K562 (cell line): ENCODE data around the gene NFATC2. TPM values are rescaled to one million over a fixed set of nuclear protein-coding genes. Genes with fewer than 3 reads are reported as not detected.
A peak's percentile ranks its signal among the peaks of the same experiment; 100 is the strongest.

Experiments used
- CC2D1A ChIP-seq: fragments of 450-650 bp; IDR thresholded peaks from 2 replicates; pipeline ENCODE4 v1.6.1; 2017; ENCODE audit warnings: mild to moderate bottlenecking
- CHD4 ChIP-seq: fragments of 200-600 bp; sonication (generic); IDR thresholded peaks from 3 replicates; pipeline ENCODE4 v1.6.1; 2012; ENCODE audit warnings: low read depth, mild to moderate bottlenecking, mixed read lengths, low read length, inconsistent platforms; ENCODE audit not compliant: insufficient read depth, insufficient replicate concordance, poor library complexity, severe bottlenecking
- FOXM1 ChIP-seq, 2 experiments: fragments of 450-650 bp in 1 of 2; sonication (generic) in 1 of 2; formaldehyde crosslinking in 1 of 2; IDR thresholded peaks; 2 replicates each; pipeline versions ENCODE4 v1.6.1 to v1.9.0; 2017 to 2022; ENCODE audit warnings: low read depth in 2 of 2, mild to moderate bottlenecking in 2 of 2, missing genetic modification reagents in 1 of 2, moderate library complexity in 1 of 2
- LCOR ChIP-seq: sonication (generic); formaldehyde crosslinking; IDR thresholded peaks from 2 replicates; pipeline ENCODE4 v1.8.0; 2022; ENCODE audit warnings: mild to moderate bottlenecking, missing genetic modification reagents
- MBD1 ChIP-seq: fragments of 250-450 bp; sonication (Bioruptor Pico); IDR thresholded peaks from 2 replicates; pipeline ENCODE4 v1.8.0; 2022; ENCODE audit warnings: inconsistent platforms
- MEF2D ChIP-seq: conservative IDR thresholded peaks from 2 replicates; pipeline ENCODE4 v1.6.1; 2016; ENCODE audit warnings: low read depth, missing genetic modification characterization, missing compliant biosample characterization
- NFATC3 ChIP-seq: fragments of 450-650 bp; IDR thresholded peaks from 2 replicates; pipeline ENCODE4 v1.6.1; 2017; ENCODE audit warnings: mild to moderate bottlenecking
- TBL1XR1 ChIP-seq, 2 experiments: IDR thresholded peaks; 2 replicates each; pipeline ENCODE4 v1.6.1; 2012; ENCODE audit warnings: improper control_type of control experiment in 2 of 2, low read length in 2 of 2, mild to moderate bottlenecking in 1 of 2
- ZBTB1 ChIP-seq: sonication (generic); formaldehyde crosslinking; IDR thresholded peaks from 2 replicates; pipeline ENCODE4 v1.8.1; 2023; ENCODE audit warnings: missing genetic modification reagents, low read depth, mild to moderate bottlenecking, borderline replicate concordance
- ZNF277 ChIP-seq: fragments of 250-450 bp; sonication (Bioruptor Pico); IDR thresholded peaks from 2 replicates; pipeline ENCODE4 v1.8.0; 2022; ENCODE audit warnings: inconsistent platforms, mild to moderate bottlenecking, moderate library complexity, borderline replicate concordance
- ZNF444 ChIP-seq: fragments of 250-450 bp; sonication (Bioruptor Pico); IDR thresholded peaks from 2 replicates; pipeline ENCODE4 v1.4.0; 2020; ENCODE audit warnings: mild to moderate bottlenecking, moderate library complexity
- ZNF445 ChIP-seq: fragments of 250-450 bp; sonication (Bioruptor Pico); IDR thresholded peaks from 2 replicates; pipeline ENCODE4 v1.4.0; 2020; ENCODE audit warnings: low read depth, mild to moderate bottlenecking, moderate library complexity
- ZNF511 ChIP-seq: sonication (generic); formaldehyde crosslinking; IDR thresholded peaks from 2 replicates; pipeline ENCODE4 v1.8.0; 2022; ENCODE audit warnings: mild to moderate bottlenecking, missing genetic modification reagents
- ZNF778 ChIP-seq: fragments of 450-650 bp; formaldehyde crosslinking; IDR thresholded peaks from 2 replicates; pipeline ENCODE4 v1.4.0; 2020; ENCODE audit warnings: mild to moderate bottlenecking, moderate library complexity
- polyA plus RNA-seq, 8 experiments: library from polyadenylated mRNA; depleted of rRNA in 4 of 8; stranded (reverse) in 5 of 8; unstranded in 3 of 8; fragments of >200 nt; fragmentation: Nextera tagmentation in 2 of 8; fragmentation: Illumina TruSeq in 1 of 8; extraction: Ambion mirVana in 2 of 8; extraction: Trizol in 1 of 8; gene quantifications; 2 replicates each; pipeline versions ENCODE4 v1.2.1 to v1.2.3, GENCODE V29; 2011 to 2014; ENCODE audit warnings: inconsistent platforms in 1 of 8, missing spikeins in 1 of 8
- total RNA-seq, 7 experiments: library from RNA; depleted of rRNA in 6 of 7; stranded (reverse); fragments of >200 nt in 6 of 7; fragmentation: Illumina TruSeq in 2 of 7; extraction: Trizol in 2 of 7; gene quantifications; 2 replicates each; pipeline versions ENCODE4 v1.2.1 to v1.2.3, GENCODE V29; 2011 to 2021; ENCODE audit warnings: low replicate concordance in 1 of 7
- TF ChIP-seq, protein P1 (sequence below): fragments of 250-450 bp; sonication (Bioruptor Pico); IDR thresholded peaks from 2 replicates; pipeline ENCODE4 v1.4.0; 2020; ENCODE audit warnings: borderline replicate concordance
- TF ChIP-seq, protein P2 (sequence below): fragments of 250-450 bp; sonication (Bioruptor Pico); IDR thresholded peaks from 2 replicates; pipeline ENCODE4 v1.5.0; 2022; ENCODE audit warnings: mild to moderate bottlenecking
- TF ChIP-seq, protein P3 (sequence below): fragments of 450-650 bp; IDR thresholded peaks from one replicate; pipeline ENCODE4 v1.6.1; 2018; ENCODE audit warnings: mild to moderate bottlenecking, moderate library complexity; ENCODE audit not compliant: partially characterized antibody

The NFATC2 gene
- total and polyA plus RNA-seq, 9 of the 15 experiments (the other 6 are each of a cell fraction or from before 2014, with no cell fraction given): 1.9 to 11.2 (median 3.0) TPM

- no peak for TF ChIP-seq ZNF778 (CRISPR knock-in tag)
- TF ChIP-seq TBL1XR1 (IDR thresholded peaks at IDR 0.05; ENCODE audit: low read length in 2 of 2): peak in 1 of 2 experiments; percentile 56; a peak in 1 of 4 replicates
- no peak for TF ChIP-seq ZNF277 (CRISPR knock-in tag)
- TF ChIP-seq CHD4: no peak
- TF ChIP-seq LCOR (CRISPR knock-in tag): no peak; the same call in 1 of the 2 replicates
- TF ChIP-seq ZNF511: no peak
- peak; percentile 48 for TF ChIP-seq FOXM1 (IDR thresholded peaks at IDR 0.05; ENCODE audit: low read depth)
- TF ChIP-seq FOXM1 (CRISPR knock-in tag; IDR thresholded peaks at IDR 0.05; ENCODE audit: low read depth): no peak
- no peak; the same call in 1 of the 2 replicates for TF ChIP-seq MEF2D (tag)
- TF ChIP-seq, protein P1, sequence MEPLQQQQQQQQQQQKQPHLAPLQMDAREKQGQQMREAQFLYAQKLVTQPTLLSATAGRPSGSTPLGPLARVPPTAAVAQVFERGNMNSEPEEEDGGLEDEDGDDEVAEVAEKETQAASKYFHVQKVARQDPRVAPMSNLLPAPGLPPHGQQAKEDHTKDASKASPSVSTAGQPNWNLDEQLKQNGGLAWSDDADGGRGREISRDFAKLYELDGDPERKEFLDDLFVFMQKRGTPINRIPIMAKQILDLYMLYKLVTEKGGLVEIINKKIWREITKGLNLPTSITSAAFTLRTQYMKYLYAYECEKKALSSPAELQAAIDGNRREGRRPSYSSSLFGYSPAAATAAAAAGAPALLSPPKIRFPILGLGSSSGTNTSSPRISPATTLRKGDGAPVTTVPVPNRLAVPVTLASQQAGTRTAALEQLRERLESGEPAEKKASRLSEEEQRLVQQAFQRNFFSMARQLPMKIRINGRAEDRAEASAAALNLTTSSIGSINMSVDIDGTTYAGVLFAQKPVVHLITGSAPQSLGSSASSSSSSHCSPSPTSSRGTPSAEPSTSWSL (CRISPR knock-in tag): no peak
- TF ChIP-seq, protein P2, sequence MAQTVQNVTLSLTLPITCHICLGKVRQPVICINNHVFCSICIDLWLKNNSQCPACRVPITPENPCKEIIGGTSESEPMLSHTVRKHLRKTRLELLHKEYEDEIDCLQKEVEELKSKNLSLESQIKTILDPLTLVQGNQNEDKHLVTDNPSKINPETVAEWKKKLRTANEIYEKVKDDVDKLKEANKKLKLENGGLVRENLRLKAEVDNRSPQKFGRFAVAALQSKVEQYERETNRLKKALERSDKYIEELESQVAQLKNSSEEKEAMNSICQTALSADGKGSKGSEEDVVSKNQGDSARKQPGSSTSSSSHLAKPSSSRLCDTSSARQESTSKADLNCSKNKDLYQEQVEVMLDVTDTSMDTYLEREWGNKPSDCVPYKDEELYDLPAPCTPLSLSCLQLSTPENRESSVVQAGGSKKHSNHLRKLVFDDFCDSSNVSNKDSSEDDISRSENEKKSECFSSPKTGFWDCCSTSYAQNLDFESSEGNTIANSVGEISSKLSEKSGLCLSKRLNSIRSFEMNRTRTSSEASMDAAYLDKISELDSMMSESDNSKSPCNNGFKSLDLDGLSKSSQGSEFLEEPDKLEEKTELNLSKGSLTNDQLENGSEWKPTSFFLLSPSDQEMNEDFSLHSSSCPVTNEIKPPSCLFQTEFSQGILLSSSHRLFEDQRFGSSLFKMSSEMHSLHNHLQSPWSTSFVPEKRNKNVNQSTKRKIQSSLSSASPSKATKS (CRISPR knock-in tag): no peak
- TF ChIP-seq ZNF445 (CRISPR knock-in tag): no peak
- no peak for TF ChIP-seq MBD1 (CRISPR knock-in tag)
- no peak for TF ChIP-seq ZBTB1
- TF ChIP-seq NFATC3: no peak
- TF ChIP-seq, protein P3, sequence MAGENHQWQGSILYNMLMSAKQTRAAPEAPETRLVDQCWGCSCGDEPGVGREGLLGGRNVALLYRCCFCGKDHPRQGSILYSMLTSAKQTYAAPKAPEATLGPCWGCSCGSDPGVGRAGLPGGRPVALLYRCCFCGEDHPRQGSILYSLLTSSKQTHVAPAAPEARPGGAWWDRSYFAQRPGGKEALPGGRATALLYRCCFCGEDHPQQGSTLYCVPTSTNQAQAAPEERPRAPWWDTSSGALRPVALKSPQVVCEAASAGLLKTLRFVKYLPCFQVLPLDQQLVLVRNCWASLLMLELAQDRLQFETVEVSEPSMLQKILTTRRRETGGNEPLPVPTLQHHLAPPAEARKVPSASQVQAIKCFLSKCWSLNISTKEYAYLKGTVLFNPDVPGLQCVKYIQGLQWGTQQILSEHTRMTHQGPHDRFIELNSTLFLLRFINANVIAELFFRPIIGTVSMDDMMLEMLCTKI: no peak
- no peak for TF ChIP-seq CC2D1A
- no peak for TF ChIP-seq ZNF444
Measured at GRCh38 chr20:51541189-51542032, 1.1 kb downstream of the NFATC2 start (continued).
